Measurements from ENCODE around the gene PEDS1.
"Not testable (repeated sequence)": the region's sequence is repeated elsewhere in the genome, so short reads cannot be mapped to it uniquely, and the experiment has no call there.

PEDS1 gene

DNA sequence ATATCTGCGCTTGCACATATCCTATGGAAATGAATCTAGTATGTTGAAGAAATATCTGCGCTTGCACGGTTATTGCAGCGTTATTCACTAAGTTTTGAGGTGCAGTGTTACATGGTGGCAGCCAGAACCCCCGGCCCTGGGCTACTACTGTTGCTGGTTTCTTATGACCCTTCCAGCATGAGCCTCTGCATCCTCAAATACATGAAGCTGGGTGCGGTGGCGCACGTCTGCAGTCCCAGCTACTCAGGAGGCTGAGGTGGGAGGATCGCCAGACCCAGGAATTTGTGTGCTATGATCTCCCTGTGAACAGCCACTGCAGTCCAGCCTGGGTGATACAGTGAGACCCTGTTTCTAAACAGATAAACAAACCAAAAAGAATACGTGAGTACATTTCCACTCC, 27.8 kb upstream of the PEDS1 start:
- H3F3A ChIP-seq (ENCODE audit: insufficient read depth, low read length) = no peaks in the 10 kb centered on the region
- peaks cover 4% of the 10 kb centered on the region; the same call in 1 of the 2 replicates for H3K27me3 ChIP-seq (ENCODE audit: insufficient read depth, low read length)
- no peak overlapping the region for H3K4me3 ChIP-seq (ENCODE audit: low read depth, low read length, poor library complexity, severe bottlenecking)
- no peaks in the 10 kb centered on the region for H3K79me2 ChIP-seq (ENCODE audit: insufficient read depth, low read length)
- H3K27ac ChIP-seq (ENCODE audit: low read depth, low read length, poor library complexity, severe bottlenecking) = no peak overlapping the region
- no peak overlapping the region for H3K9ac ChIP-seq (ENCODE audit: low read length)
- no peak overlapping the region for H2AFZ ChIP-seq (ENCODE audit: low read length)
- no peaks in the 10 kb centered on the region for H4K20me1 ChIP-seq (ENCODE audit: insufficient read depth, low read length)
- H3K9me2 ChIP-seq (ENCODE audit: low read depth, low read length) = no peaks in the 10 kb centered on the region
- H3K4me2 ChIP-seq (ENCODE audit: low read length) = no peak overlapping the region
- no peaks in the 10 kb centered on the region for H3K36me3 ChIP-seq (ENCODE audit: insufficient read depth, low read length)
- TF ChIP-seq, protein P1, sequence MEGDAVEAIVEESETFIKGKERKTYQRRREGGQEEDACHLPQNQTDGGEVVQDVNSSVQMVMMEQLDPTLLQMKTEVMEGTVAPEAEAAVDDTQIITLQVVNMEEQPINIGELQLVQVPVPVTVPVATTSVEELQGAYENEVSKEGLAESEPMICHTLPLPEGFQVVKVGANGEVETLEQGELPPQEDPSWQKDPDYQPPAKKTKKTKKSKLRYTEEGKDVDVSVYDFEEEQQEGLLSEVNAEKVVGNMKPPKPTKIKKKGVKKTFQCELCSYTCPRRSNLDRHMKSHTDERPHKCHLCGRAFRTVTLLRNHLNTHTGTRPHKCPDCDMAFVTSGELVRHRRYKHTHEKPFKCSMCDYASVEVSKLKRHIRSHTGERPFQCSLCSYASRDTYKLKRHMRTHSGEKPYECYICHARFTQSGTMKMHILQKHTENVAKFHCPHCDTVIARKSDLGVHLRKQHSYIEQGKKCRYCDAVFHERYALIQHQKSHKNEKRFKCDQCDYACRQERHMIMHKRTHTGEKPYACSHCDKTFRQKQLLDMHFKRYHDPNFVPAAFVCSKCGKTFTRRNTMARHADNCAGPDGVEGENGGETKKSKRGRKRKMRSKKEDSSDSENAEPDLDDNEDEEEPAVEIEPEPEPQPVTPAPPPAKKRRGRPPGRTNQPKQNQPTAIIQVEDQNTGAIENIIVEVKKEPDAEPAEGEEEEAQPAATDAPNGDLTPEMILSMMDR (IDR thresholded peaks at IDR 0.05; ENCODE audit: low read length) = no peak
- no peak for TF ChIP-seq EZH2 (IDR thresholded peaks at IDR 0.05; ENCODE audit: borderline replicate concordance, low read length)
- no peaks in the 10 kb centered on the region for H3K9me3 ChIP-seq (ENCODE audit: low read length)
- H3K4me1 ChIP-seq (ENCODE audit: insufficient read depth, low read length, severe bottlenecking) = no peaks in the 10 kb centered on the region

DNA sequence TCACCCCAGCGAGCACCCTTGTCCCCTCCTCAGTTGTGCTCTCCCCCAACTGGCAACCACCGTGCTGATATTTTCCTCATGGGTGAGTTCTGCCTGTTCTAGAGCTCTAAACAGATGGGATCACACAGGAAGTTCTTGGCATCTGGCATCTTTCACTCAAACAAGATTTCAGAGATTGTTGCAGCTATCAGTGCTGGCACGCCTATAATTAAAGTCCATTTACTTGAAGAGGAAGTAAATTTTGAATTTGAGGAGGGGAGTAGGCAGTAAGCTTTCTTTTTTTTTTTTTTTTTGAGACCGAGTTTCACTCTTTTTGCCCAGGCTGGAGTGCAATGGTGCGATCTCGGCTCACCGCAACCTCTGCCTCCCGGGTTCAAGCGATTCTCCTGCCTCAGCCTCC, 25.1 kb upstream of the PEDS1 start:
- H3K36me3 ChIP-seq (ENCODE audit: insufficient read depth, low read length); H3K9me3 ChIP-seq (ENCODE audit: low read length); H3K4me3 ChIP-seq (ENCODE audit: low read depth, low read length, poor library complexity, severe bottlenecking); H3K9me2 ChIP-seq (ENCODE audit: low read depth, low read length); H3K4me1 ChIP-seq (ENCODE audit: insufficient read depth, low read length, severe bottlenecking); H4K20me1 ChIP-seq (ENCODE audit: insufficient read depth, low read length); H3K9ac ChIP-seq (ENCODE audit: low read length); H3F3A ChIP-seq (ENCODE audit: insufficient read depth, low read length); H3K79me2 ChIP-seq (ENCODE audit: insufficient read depth, low read length); H2AFZ ChIP-seq (ENCODE audit: low read length); H3K27ac ChIP-seq (ENCODE audit: low read depth, low read length, poor library complexity, severe bottlenecking); H3K4me2 ChIP-seq (ENCODE audit: low read length); H3K27me3 ChIP-seq (ENCODE audit: insufficient read depth, low read length): not testable (repeated sequence)

DNA sequence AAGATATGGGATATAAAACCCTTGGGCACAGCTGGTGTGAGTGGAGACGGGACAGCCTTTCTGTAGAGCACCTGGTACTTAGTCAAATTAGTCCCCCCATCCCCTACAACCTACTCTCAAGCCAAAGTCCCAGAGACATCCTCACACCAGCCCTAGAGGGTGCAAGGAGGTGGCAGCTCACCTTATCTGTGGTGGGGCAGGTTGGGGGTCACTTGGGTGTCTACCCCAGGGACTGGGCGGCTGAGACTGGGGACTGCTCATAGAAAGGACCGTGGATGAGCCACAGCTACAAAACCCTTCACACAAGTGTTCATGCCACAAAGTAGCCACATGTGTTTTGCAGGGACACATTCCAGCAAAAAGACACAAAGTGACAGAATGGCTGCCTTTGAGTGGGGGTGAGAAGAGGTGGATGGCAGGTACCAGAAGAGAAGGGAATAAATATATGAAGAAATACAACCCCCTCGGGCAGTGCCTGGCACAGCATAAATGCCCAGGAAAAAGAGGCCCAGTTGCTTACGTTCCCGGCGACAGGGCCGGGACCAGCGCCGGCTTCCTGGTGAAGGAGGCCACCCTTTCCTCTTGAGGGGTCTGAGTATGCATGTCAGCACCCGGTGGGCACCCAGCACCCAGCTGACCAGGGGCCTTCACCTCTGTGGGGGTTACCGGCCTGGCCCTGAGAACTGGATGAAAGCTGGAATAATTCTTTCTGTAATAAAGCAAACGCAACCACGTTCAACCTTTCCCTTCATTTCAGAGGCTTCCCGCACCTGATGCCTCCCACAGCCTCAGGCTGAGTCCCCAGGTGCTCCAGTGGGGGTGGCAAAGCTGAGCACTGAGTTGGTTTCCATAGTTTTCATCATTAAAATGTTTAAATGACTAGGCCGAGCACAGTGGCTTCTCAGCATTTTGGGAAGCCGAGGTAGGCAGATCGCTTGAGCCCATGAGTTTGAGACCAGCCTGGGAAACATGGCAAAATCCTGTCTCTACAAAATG, 22.7 kb upstream of the PEDS1 start:
- Histone ChIP-seq H3K27ac (ENCODE audit: low read depth, low read length, poor library complexity, severe bottlenecking) (no peak overlapping the region), H3F3A (ENCODE audit: insufficient read depth, low read length) (no peaks in the 10 kb centered on the region), H3K9me3 (ENCODE audit: low read length) (no peaks in the 10 kb centered on the region), H3K36me3 (ENCODE audit: insufficient read depth, low read length) (no peaks in the 10 kb centered on the region), H3K9ac (ENCODE audit: low read length) (no peak overlapping the region), H3K4me1 (ENCODE audit: insufficient read depth, low read length, severe bottlenecking) (no peaks in the 10 kb centered on the region), H2AFZ (ENCODE audit: low read length) (no peak overlapping the region), H3K4me2 (ENCODE audit: low read length) (no peak overlapping the region), H3K27me3 (ENCODE audit: insufficient read depth, low read length) (no peaks in the 10 kb centered on the region), H3K4me3 (ENCODE audit: low read depth, low read length, poor library complexity, severe bottlenecking) (no peak overlapping the region), H4K20me1 (ENCODE audit: insufficient read depth, low read length) (no peaks in the 10 kb centered on the region), H3K9me2 (ENCODE audit: low read depth, low read length) (no peaks in the 10 kb centered on the region), H3K79me2 (ENCODE audit: insufficient read depth, low read length) (no peaks in the 10 kb centered on the region)
- TF ChIP-seq, protein P1 (IDR thresholded peaks at IDR 0.05; ENCODE audit: low read length) = no peak
- no peak for TF ChIP-seq EZH2 (IDR thresholded peaks at IDR 0.05; ENCODE audit: borderline replicate concordance, low read length)

Data from OCI-LY1 (cell line).